HT1080 (cell line): ENCODE data around the gene FBXL5. TPM values are rescaled to one million over a fixed set of nuclear protein-coding genes. Genes with fewer than 3 reads are reported as not detected.

Experiments used
- DNase-seq: peaks from one replicate; pipeline ENCODE4 v3.0.0-alpha.2; 2015; ENCODE audit warnings: low read depth
- total RNA-seq: library from RNA; depleted of rRNA; stranded (reverse); fragments of >200 nt; shearing (Covaris generic); gene quantifications from 2 replicates; pipeline ENCODE4 v1.2.3, GENCODE V29; 2014; rRNA removed

The FBXL5 gene
- total RNA-seq, 1 experiment from 2014 or later, result 83.0 TPM

GRCh38 chr4:15563871-15564270 lies 91.3 kb downstream of the FBXL5 start:
- no peak for DNase-seq

DNA sequence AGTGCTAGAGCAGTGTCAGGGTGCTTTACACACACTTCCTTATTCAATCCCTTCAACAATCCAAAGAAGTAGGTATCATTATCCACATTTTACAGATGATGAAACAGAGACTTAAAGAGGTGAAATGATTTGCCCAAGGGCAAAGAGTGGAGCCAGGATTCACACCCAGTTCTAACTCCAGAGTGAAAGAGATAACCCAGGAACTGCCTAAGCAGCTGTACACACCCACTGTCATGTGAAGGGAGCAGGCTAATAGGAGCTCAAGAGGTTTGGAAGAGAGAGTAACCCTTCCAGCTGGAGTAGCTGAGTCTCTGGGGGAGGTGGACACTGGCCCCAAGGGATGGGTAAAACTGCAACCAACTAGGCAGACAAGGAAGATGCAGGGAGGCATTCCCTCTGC lies 92.5 kb downstream of the FBXL5 start:
- no peak for DNase-seq

GRCh38 chr4:15562114-15562513 lies 93.0 kb downstream of the FBXL5 start:
- DNase-seq, result peak; percentile 18

GRCh38 chr4:15558561-15558960 lies 96.6 kb downstream of the FBXL5 start:
- no peak for DNase-seq

GRCh38 chr4:15557786-15558550 lies 97.2 kb downstream of the FBXL5 start:
- DNase-seq, result no peak

- DNase-seq, result no peak
Observed at GRCh38 chr4:15556511-15557092, 98.6 kb downstream of the FBXL5 start.

Other genes with a start within 250 kb of the FBXL5 start
- not detected in 2 replicates for gene C1QTNF7, start 227.3 kb downstream of the FBXL5 start, total RNA-seq
- 15.3 and 22.0 TPM in 2 replicates for gene CC2D2A, start 185.5 kb downstream of the FBXL5 start, total RNA-seq
- 55.8 and 88.4 TPM in 2 replicates for gene FAM200B, start 26.5 kb upstream of the FBXL5 start, total RNA-seq
- 0.13 and 0.43 TPM in 2 replicates for gene BST1, start 47.7 kb upstream of the FBXL5 start, total RNA-seq
- 0.06 and 0.23 TPM in 2 replicates for gene CD38, start 123.0 kb upstream of the FBXL5 start, total RNA-seq